ENCODE measurements around the gene SHC4.

The SHC4 gene

GRCh38 chr15:48833526-48834239 lies 130.0 kb downstream of the SHC4 start:
- H3K4me1 ChIP-seq (ENCODE audit: control insufficient read depth, insufficient read depth, low read length) = no peaks in the 10 kb centered on the region
- DNase-seq (ENCODE audit: low read depth) = no peak
- H3K27me3 ChIP-seq (replicated peaks; ENCODE audit: control insufficient read depth, insufficient read depth, low read length) = no peaks in the 10 kb centered on the region
- no peak overlapping the region for H3K9ac ChIP-seq (ENCODE audit: low read length)
- no peaks in the 10 kb centered on the region for H3K36me3 ChIP-seq (ENCODE audit: control insufficient read depth, insufficient read depth, low read length, severe bottlenecking)
- no peak overlapping the region for H3K4me3 ChIP-seq (ENCODE audit: low read length)
- H3K9me3 ChIP-seq (ENCODE audit: control insufficient read depth, low read length) = peaks cover 13% of the 10 kb centered on the region

GRCh38 chr15:48832648-48833047 lies 131.1 kb downstream of the SHC4 start:
- DNase-seq (ENCODE audit: low read depth) = no peak
- Histone ChIP-seq H3K4me1 (ENCODE audit: control insufficient read depth, insufficient read depth, low read length) (no peaks in the 10 kb centered on the region), H3K9me3 (ENCODE audit: control insufficient read depth, low read length) (peaks cover 13% of the 10 kb centered on the region), H3K36me3 (ENCODE audit: control insufficient read depth, insufficient read depth, low read length, severe bottlenecking) (no peaks in the 10 kb centered on the region), H3K9ac (ENCODE audit: low read length) (no peak overlapping the region), H3K4me3 (ENCODE audit: low read length) (no peak overlapping the region), H3K27me3 (replicated peaks; ENCODE audit: control insufficient read depth, insufficient read depth, low read length) (no peaks in the 10 kb centered on the region)

- H3K4me3 ChIP-seq (ENCODE audit: low read length) = no peak overlapping the region
- H3K9me3 ChIP-seq (ENCODE audit: control insufficient read depth, low read length) = peaks cover 13% of the 10 kb centered on the region
- H3K27me3 ChIP-seq (replicated peaks; ENCODE audit: control insufficient read depth, insufficient read depth, low read length) = no peaks in the 10 kb centered on the region
- no peak overlapping the region for H3K9ac ChIP-seq (ENCODE audit: low read length)
- no peaks in the 10 kb centered on the region for H3K4me1 ChIP-seq (ENCODE audit: control insufficient read depth, insufficient read depth, low read length)
- DNase-seq (ENCODE audit: low read depth) = no peak
- H3K36me3 ChIP-seq (ENCODE audit: control insufficient read depth, insufficient read depth, low read length, severe bottlenecking) = no peaks in the 10 kb centered on the region
Measured at GRCh38 chr15:48828906-48829305, 134.8 kb downstream of the SHC4 start.

- Histone ChIP-seq H3K4me3 (ENCODE audit: low read length) (no peak overlapping the region), H3K4me1 (ENCODE audit: control insufficient read depth, insufficient read depth, low read length) (no peaks in the 10 kb centered on the region), H3K36me3 (ENCODE audit: control insufficient read depth, insufficient read depth, low read length, severe bottlenecking) (no peaks in the 10 kb centered on the region), H3K27me3 (replicated peaks; ENCODE audit: control insufficient read depth, insufficient read depth, low read length) (no peaks in the 10 kb centered on the region), H3K9me3 (ENCODE audit: control insufficient read depth, low read length) (peaks cover 13% of the 10 kb centered on the region), H3K9ac (ENCODE audit: low read length) (no peak overlapping the region)
- no peak for DNase-seq (ENCODE audit: low read depth)
Measured at GRCh38 chr15:48828471-48828870, 135.2 kb downstream of the SHC4 start.

GRCh38 chr15:48825075-48825474 lies 138.6 kb downstream of the SHC4 start:
- H3K9ac ChIP-seq (ENCODE audit: low read length) = no peak overlapping the region
- H3K4me1 ChIP-seq (ENCODE audit: control insufficient read depth, insufficient read depth, low read length) = no peaks in the 10 kb centered on the region
- no peaks in the 10 kb centered on the region for H3K9me3 ChIP-seq (ENCODE audit: control insufficient read depth, low read length)
- no peaks in the 10 kb centered on the region for H3K27me3 ChIP-seq (replicated peaks; ENCODE audit: control insufficient read depth, insufficient read depth, low read length)
- no peak for DNase-seq (ENCODE audit: low read depth)
- H3K36me3 ChIP-seq (ENCODE audit: control insufficient read depth, insufficient read depth, low read length, severe bottlenecking) = no peaks in the 10 kb centered on the region
- H3K4me3 ChIP-seq (ENCODE audit: low read length) = no peak overlapping the region

GRCh38 chr15:48823706-48824105 lies 140.0 kb downstream of the SHC4 start:
- Histone ChIP-seq H3K27me3 (replicated peaks; ENCODE audit: control insufficient read depth, insufficient read depth, low read length) (no peaks in the 10 kb centered on the region), H3K9me3 (ENCODE audit: control insufficient read depth, low read length) (no peaks in the 10 kb centered on the region), H3K36me3 (ENCODE audit: control insufficient read depth, insufficient read depth, low read length, severe bottlenecking) (no peaks in the 10 kb centered on the region), H3K9ac (ENCODE audit: low read length) (no peak overlapping the region), H3K4me3 (ENCODE audit: low read length) (no peak overlapping the region), H3K4me1 (ENCODE audit: control insufficient read depth, insufficient read depth, low read length) (no peaks in the 10 kb centered on the region)
- DNase-seq (ENCODE audit: low read depth) = no peak

- no peaks in the 10 kb centered on the region for H3K9me3 ChIP-seq (ENCODE audit: control insufficient read depth, low read length)
- H3K4me3 ChIP-seq (ENCODE audit: low read length) = no peak overlapping the region
- peak; percentile 20 for DNase-seq (ENCODE audit: low read depth)
- no peaks in the 10 kb centered on the region for H3K27me3 ChIP-seq (replicated peaks; ENCODE audit: control insufficient read depth, insufficient read depth, low read length)
- H3K9ac ChIP-seq (ENCODE audit: low read length) = no peak overlapping the region
- H3K36me3 ChIP-seq (ENCODE audit: control insufficient read depth, insufficient read depth, low read length, severe bottlenecking) = no peaks in the 10 kb centered on the region
- no peaks in the 10 kb centered on the region for H3K4me1 ChIP-seq (ENCODE audit: control insufficient read depth, insufficient read depth, low read length)
Measured at GRCh38 chr15:48823237-48823636, 140.5 kb downstream of the SHC4 start.

- Histone ChIP-seq H3K9me3 (ENCODE audit: control insufficient read depth, low read length) (no peaks in the 10 kb centered on the region), H3K4me3 (ENCODE audit: low read length) (no peak overlapping the region), H3K27me3 (replicated peaks; ENCODE audit: control insufficient read depth, insufficient read depth, low read length) (no peaks in the 10 kb centered on the region), H3K4me1 (ENCODE audit: control insufficient read depth, insufficient read depth, low read length) (peaks cover 4% of the 10 kb centered on the region), H3K36me3 (ENCODE audit: control insufficient read depth, insufficient read depth, low read length, severe bottlenecking) (no peaks in the 10 kb centered on the region), H3K9ac (ENCODE audit: low read length) (no peak overlapping the region)
- DNase-seq (ENCODE audit: low read depth) = no peak
Measured at GRCh38 chr15:48814286-48814685, 149.4 kb downstream of the SHC4 start.

- peak overlapping the region; percentile 66 for H3K9ac ChIP-seq (ENCODE audit: low read length)
- H3K4me1 ChIP-seq (ENCODE audit: control insufficient read depth, insufficient read depth, low read length) = peaks cover 4% of the 10 kb centered on the region
- no peaks in the 10 kb centered on the region for H3K27me3 ChIP-seq (replicated peaks; ENCODE audit: control insufficient read depth, insufficient read depth, low read length)
- H3K4me3 ChIP-seq (ENCODE audit: low read length) = peak overlapping the region; percentile 97
- DNase-seq (ENCODE audit: low read depth) = no peak
- no peaks in the 10 kb centered on the region for H3K9me3 ChIP-seq (ENCODE audit: control insufficient read depth, low read length)
- H3K36me3 ChIP-seq (ENCODE audit: control insufficient read depth, insufficient read depth, low read length, severe bottlenecking) = no peaks in the 10 kb centered on the region
Measured at GRCh38 chr15:48811325-48811958, 152.3 kb downstream of the SHC4 start.

- Histone ChIP-seq H3K9ac (ENCODE audit: low read length) (peak within 1 kb of the TSS; percentile 82), H3K4me3 (ENCODE audit: low read length) (peak within 1 kb of the TSS; percentile 97), H3K4me1 (ENCODE audit: control insufficient read depth, insufficient read depth, low read length) (peaks cover 11% of the 10 kb centered on the region), H3K9me3 (ENCODE audit: control insufficient read depth, low read length) (no peaks in the 10 kb centered on the region), H3K36me3 (ENCODE audit: control insufficient read depth, insufficient read depth, low read length, severe bottlenecking) (no peaks in the 10 kb centered on the region), H3K27me3 (replicated peaks; ENCODE audit: control insufficient read depth, insufficient read depth, low read length) (no peaks in the 10 kb centered on the region)
- DNase-seq (ENCODE audit: low read depth) = peak; percentile 99
Measured at GRCh38 chr15:48810414-48811324, 153.1 kb downstream of the SHC4 start, which contains the start of gene CEP152. Gene CEP152 (minus strand): TSS chr15:48811069. CDS start chr15:48805649, 5,420 bp downstream.

GRCh38 chr15:48806151-48806550 lies 157.6 kb downstream of the SHC4 start:
- H3K4me1 ChIP-seq (ENCODE audit: control insufficient read depth, insufficient read depth, low read length) = peaks cover 8% of the 10 kb centered on the region
- no peak for DNase-seq (ENCODE audit: low read depth)
- no peak overlapping the region for H3K9ac ChIP-seq (ENCODE audit: low read length)
- H3K9me3 ChIP-seq (ENCODE audit: control insufficient read depth, low read length) = no peaks in the 10 kb centered on the region
- no peaks in the 10 kb centered on the region for H3K27me3 ChIP-seq (replicated peaks; ENCODE audit: control insufficient read depth, insufficient read depth, low read length)
- H3K36me3 ChIP-seq (ENCODE audit: control insufficient read depth, insufficient read depth, low read length, severe bottlenecking) = no peaks in the 10 kb centered on the region
- no peak overlapping the region for H3K4me3 ChIP-seq (ENCODE audit: low read length)

Measured in adipocyte (in vitro differentiated cells).